Rectal smooth muscle tissue (tissue), 1 donor: Measurements from ENCODE around the gene DNAI1.

Experiments used
- H3K27ac ChIP-seq: one replicate; pipeline ENCODE4 v1.7.0; 2013; ENCODE audit warnings: low read depth, low read length, inconsistent platforms
- H3K27me3 ChIP-seq: one replicate; pipeline ENCODE4 v1.7.0; 2013; ENCODE audit warnings: low read length; ENCODE audit not compliant: control insufficient read depth, insufficient read depth
- H3K36me3 ChIP-seq: one replicate; pipeline ENCODE4 v1.7.0; 2013; ENCODE audit warnings: low read length; ENCODE audit not compliant: control insufficient read depth, insufficient read depth
- H3K4me1 ChIP-seq: one replicate; pipeline ENCODE4 v1.7.0; 2013; ENCODE audit warnings: low read length; ENCODE audit not compliant: control insufficient read depth, insufficient read depth
- H3K4me3 ChIP-seq: one replicate; pipeline ENCODE4 v1.7.0; 2013; ENCODE audit warnings: low read length
- H3K9ac ChIP-seq: one replicate; pipeline ENCODE4 v1.7.0; 2013; ENCODE audit warnings: low read length

The DNAI1 gene

GRCh38 chr9:34563262-34563661, 104.7 kb downstream of the DNAI1 start:
- H3K27ac ChIP-seq: no peak overlapping the region
- no peak overlapping the region for H3K9ac ChIP-seq
- no peaks in the 10 kb centered on the region for H3K4me1 ChIP-seq
- H3K36me3 ChIP-seq: no peaks in the 10 kb centered on the region
- H3K27me3 ChIP-seq: peaks cover 8% of the 10 kb centered on the region
- H3K4me3 ChIP-seq: no peak overlapping the region

GRCh38 chr9:34564617-34565016, 106.0 kb downstream of the DNAI1 start:
- Histone ChIP-seq H3K9ac (no peak overlapping the region), H3K27me3 (peaks cover 8% of the 10 kb centered on the region), H3K4me3 (no peak overlapping the region), H3K4me1 (no peaks in the 10 kb centered on the region), H3K27ac (no peak overlapping the region), H3K36me3 (no peaks in the 10 kb centered on the region)

- Histone ChIP-seq H3K4me3 (no peak overlapping the region), H3K4me1 (no peaks in the 10 kb centered on the region), H3K9ac (no peak overlapping the region), H3K36me3 (no peaks in the 10 kb centered on the region), H3K27me3 (peaks cover 5% of the 10 kb centered on the region), H3K27ac (no peak overlapping the region)
Measured at GRCh38 chr9:34565856-34566255, 107.3 kb downstream of the DNAI1 start.

- Histone ChIP-seq H3K27me3 (peaks cover 5% of the 10 kb centered on the region), H3K36me3 (no peaks in the 10 kb centered on the region)
Measured at GRCh38 chr9:34566322-34566721, 107.7 kb downstream of the DNAI1 start.

GRCh38 chr9:34566972-34567371, 108.4 kb downstream of the DNAI1 start:
- H3K9ac ChIP-seq: no peak overlapping the region

More at GRCh38 chr9:34566322-34566721, 107.7 kb downstream of the DNAI1 start:
- Histone ChIP-seq H3K4me3 (no peak overlapping the region), H3K9ac (no peak overlapping the region), H3K27ac (no peak overlapping the region), H3K4me1 (no peaks in the 10 kb centered on the region)

GRCh38 chr9:34568133-34568532, 109.5 kb downstream of the DNAI1 start:
- no peak overlapping the region for H3K27ac ChIP-seq
- no peaks in the 10 kb centered on the region for H3K36me3 ChIP-seq
- H3K27me3 ChIP-seq: peaks cover 6% of the 10 kb centered on the region
- H3K4me1 ChIP-seq: no peaks in the 10 kb centered on the region
- H3K4me3 ChIP-seq: no peak overlapping the region
- no peak overlapping the region for H3K9ac ChIP-seq

More at GRCh38 chr9:34566972-34567371, 108.4 kb downstream of the DNAI1 start:
- Histone ChIP-seq H3K27ac (no peak overlapping the region), H3K4me1 (no peaks in the 10 kb centered on the region), H3K4me3 (no peak overlapping the region), H3K27me3 (peaks cover 5% of the 10 kb centered on the region), H3K36me3 (no peaks in the 10 kb centered on the region)

GRCh38 chr9:34568774-34569173, 110.2 kb downstream of the DNAI1 start:
- H3K27me3 ChIP-seq: peaks cover 4% of the 10 kb centered on the region
- H3K27ac ChIP-seq: no peak overlapping the region

GRCh38 chr9:34570376-34570775, 111.8 kb downstream of the DNAI1 start:
- no peaks in the 10 kb centered on the region for H3K4me1 ChIP-seq

More at GRCh38 chr9:34568774-34569173, 110.2 kb downstream of the DNAI1 start:
- H3K4me3 ChIP-seq: no peak overlapping the region
- H3K9ac ChIP-seq: no peak overlapping the region
- H3K36me3 ChIP-seq: no peaks in the 10 kb centered on the region
- no peaks in the 10 kb centered on the region for H3K4me1 ChIP-seq

More at GRCh38 chr9:34570376-34570775, 111.8 kb downstream of the DNAI1 start:
- Histone ChIP-seq H3K4me3 (no peak overlapping the region), H3K36me3 (no peaks in the 10 kb centered on the region), H3K9ac (no peak overlapping the region), H3K27me3 (peaks cover 2% of the 10 kb centered on the region), H3K27ac (no peak overlapping the region)
